IMR-90 (cell line): ENCODE results near the gene IP6K3. TPM values are rescaled to one million over a fixed set of nuclear protein-coding genes. Genes with fewer than 3 reads are reported as not detected.

ENCODE experiments used
- ATAC-seq: fragments of 200-7000 bp; cut with Tn5 transposase; 2 replicates; pipeline ENCODE4 v1.9.1; 2020; ENCODE audit warnings: low read depth, mild to moderate bottlenecking, moderate library complexity
- BruUV-seq: library from RNA; stranded (reverse); fragments of 400-500 nt; replicated peaks from 2 replicates; lab custom pipeline; 2021; lab: Mats Ljungman, UMichigan
- CTCF ChIA-PET: fragments of 300-600 bp; formaldehyde crosslinking; extraction: SDS; loops from one replicate; lab custom pipeline; 2021; ENCODE audit warnings: antibody characterized with exemption; lab: Yijun Ruan, JAX
- POLR2A ChIA-PET: fragments of 300-600 bp; sonication (Branson Sonifier 250); formaldehyde crosslinking; loops from one replicate; lab custom pipeline; 2022; ENCODE audit warnings: antibody characterized with exemption; ENCODE audit not compliant: unreplicated experiment; lab: Charles Lee
- DNase-seq: peaks from one replicate; pipeline ENCODE4 v3.0.0; 2013
- H2AFZ ChIP-seq: replicated peaks from 2 replicates; pipeline ENCODE3; 2013; ENCODE audit warnings: low read length, mild to moderate bottlenecking; ENCODE audit not compliant: poor library complexity
- H2AK5ac ChIP-seq: 2 replicates; pipeline ENCODE4 v1.6.1; 2013; ENCODE audit warnings: low read depth, low read length, inconsistent platforms
- H2AK9ac ChIP-seq: replicated peaks from 2 replicates; pipeline ENCODE3; 2013; ENCODE audit warnings: mild to moderate bottlenecking, low read depth, low read length, moderate library complexity; ENCODE audit not compliant: poor library complexity
- H2BK120ac ChIP-seq: 2 replicates; pipeline ENCODE4 v1.6.1; 2013; ENCODE audit warnings: low read depth, low read length, inconsistent platforms
- H2BK15ac ChIP-seq: 3 replicates; pipeline ENCODE4 v1.6.1; 2013; ENCODE audit warnings: low read depth, low read length, inconsistent platforms
- H2BK20ac ChIP-seq: 2 replicates; pipeline ENCODE4 v1.6.1; 2013; ENCODE audit warnings: low read depth, mild to moderate bottlenecking, inconsistent platforms, low read length, moderate library complexity
- H2BK5ac ChIP-seq: 2 replicates; pipeline ENCODE4 v1.6.1; 2013; ENCODE audit warnings: mild to moderate bottlenecking, low read depth, low read length, inconsistent platforms; ENCODE audit not compliant: poor library complexity, severe bottlenecking
- H3K14ac ChIP-seq: replicated peaks from 2 replicates; pipeline ENCODE4 v1.6.1; 2013; ENCODE audit warnings: low read depth, low read length, inconsistent platforms
- H3K18ac ChIP-seq: 2 replicates; pipeline ENCODE4 v1.6.1; 2013; ENCODE audit warnings: low read depth, low read length, control low read depth
- H3K23ac ChIP-seq: 2 replicates; pipeline ENCODE4 v1.6.1; 2013; ENCODE audit warnings: low read depth, low read length, inconsistent platforms
- H3K27ac ChIP-seq: 2 replicates; pipeline ENCODE4 v1.5.1; 2013; ENCODE audit warnings: mild to moderate bottlenecking, control low read depth, low read length; ENCODE audit not compliant: insufficient read depth
- H3K27me3 ChIP-seq: 2 replicates; pipeline ENCODE4 v1.6.1; 2013; ENCODE audit warnings: low read length; ENCODE audit not compliant: control insufficient read depth, insufficient read depth
- H3K36me3 ChIP-seq: 2 replicates; pipeline ENCODE4 v1.6.1; 2013; ENCODE audit warnings: low read length, mixed read lengths; ENCODE audit not compliant: control insufficient read depth, insufficient read depth
- H3K4ac ChIP-seq: 2 replicates; pipeline ENCODE4 v1.6.1; 2013; ENCODE audit warnings: low read depth, low read length, inconsistent platforms
- H3K4me1 ChIP-seq: 2 replicates; pipeline ENCODE4 v1.6.1; 2013; ENCODE audit warnings: low read length, mixed read lengths; ENCODE audit not compliant: control insufficient read depth, insufficient read depth
- H3K4me2 ChIP-seq: 2 replicates; pipeline ENCODE4 v1.6.1; 2013; ENCODE audit warnings: low read depth, mild to moderate bottlenecking, control low read depth, low read length, moderate library complexity
- H3K4me3 ChIP-seq: 2 replicates; pipeline ENCODE4 v1.5.1; 2013; ENCODE audit warnings: low read depth, mild to moderate bottlenecking, control low read depth, low read length, moderate library complexity; ENCODE audit not compliant: insufficient read depth
- H3K56ac ChIP-seq: 2 replicates; pipeline ENCODE4 v1.6.1; 2013; ENCODE audit warnings: low read length, inconsistent platforms; ENCODE audit not compliant: insufficient read depth; ENCODE audit errors: extremely low read depth
- H3K79me1 ChIP-seq, 2 experiments: 2 replicates each; pipeline ENCODE4 v1.6.1; 2013; ENCODE audit warnings: low read length in 2 of 2, inconsistent platforms in 1 of 2, low read depth in 1 of 2
- H3K9ac ChIP-seq: 2 replicates; pipeline ENCODE4 v1.6.1; 2013; ENCODE audit warnings: low read depth, low read length, control low read depth
- H3K9me1 ChIP-seq: 2 replicates; pipeline ENCODE4 v1.6.1; 2013; ENCODE audit warnings: low read length, inconsistent platforms; ENCODE audit not compliant: insufficient read depth
- H3K9me3 ChIP-seq: 2 replicates; pipeline ENCODE4 v1.6.1; 2013; ENCODE audit warnings: low read length; ENCODE audit not compliant: control insufficient read depth, insufficient read depth
- H4K20me1 ChIP-seq: 2 replicates; pipeline ENCODE4 v1.6.1; 2013; ENCODE audit warnings: low read length, inconsistent platforms; ENCODE audit not compliant: insufficient read depth
- H4K5ac ChIP-seq: 2 replicates; pipeline ENCODE4 v1.6.1; 2013; ENCODE audit warnings: mild to moderate bottlenecking, low read depth, low read length, control low read depth
- H4K8ac ChIP-seq, 2 experiments: 2 replicates each; pipeline ENCODE4 v1.6.1; 2013; ENCODE audit warnings: low read depth in 2 of 2, low read length in 2 of 2, control low read depth in 1 of 2, inconsistent platforms in 1 of 2
- H4K91ac ChIP-seq: 2 replicates; pipeline ENCODE4 v1.6.1; 2013; ENCODE audit warnings: low read depth, low read length, inconsistent platforms; ENCODE audit not compliant: insufficient read depth
- CEBPB ChIP-seq: IDR thresholded peaks from 2 replicates; pipeline ENCODE4 v1.6.1; 2012; ENCODE audit warnings: low read depth, low read length, improper control_type of control experiment
- CHD1 ChIP-seq: IDR thresholded peaks from 2 replicates; pipeline ENCODE4 v1.6.1; 2012; ENCODE audit warnings: low read depth, low read length, improper control_type of control experiment
- MAFK ChIP-seq: IDR thresholded peaks from 2 replicates; pipeline ENCODE4 v1.6.1; 2012; ENCODE audit warnings: low read depth, low read length, improper control_type of control experiment
- MAZ ChIP-seq: IDR thresholded peaks from 2 replicates; pipeline ENCODE4 v1.6.1; 2012; ENCODE audit warnings: low read depth, mild to moderate bottlenecking, low read length, improper control_type of control experiment, moderate library complexity, borderline replicate concordance
- POLR2A ChIP-seq: IDR thresholded peaks from 2 replicates; pipeline ENCODE4 v1.6.1; 2012; ENCODE audit warnings: mild to moderate bottlenecking, low read depth, low read length
- RCOR1 ChIP-seq: IDR thresholded peaks from 2 replicates; pipeline ENCODE4 v1.6.1; 2012; ENCODE audit warnings: mild to moderate bottlenecking, low read length, improper control_type of control experiment; ENCODE audit not compliant: insufficient replicate concordance
- SMC3 ChIP-seq: fragments of 150-350 bp; IDR thresholded peaks from 2 replicates; pipeline ENCODE4 v1.6.1; 2016; ENCODE audit warnings: low read depth, mild to moderate bottlenecking, antibody characterized with exemption, low read length, moderate library complexity
- USF2 ChIP-seq: fragments of 150-350 bp; IDR thresholded peaks from 2 replicates; pipeline ENCODE4 v1.6.1; 2017; ENCODE audit warnings: mild to moderate bottlenecking, antibody characterized with exemption, low read length, low read depth
- WGBS, 2 experiments: methylation state at CpG; one replicate each; pipeline versions ENCODE4 v1.1.5 to v1.1.7; 2013; ENCODE audit warnings: missing lambda C conversion rate in 2 of 2; ENCODE audit not compliant: insufficient read length in 1 of 2; ENCODE audit errors: extremely low coverage in 2 of 2; 5-methylcytosine and 5-hydroxymethylcytosine counted together
- dilution Hi-C: fragments of 300-500 bp; cut with HindIII; formaldehyde crosslinking; loops from one replicate; pipeline ENCODE4 v1.14.3; 2018; ENCODE audit warnings: low sequenced_read_pairs; ENCODE audit not compliant: unreplicated experiment
- in situ Hi-C: fragments of 300-500 bp; cut with MboI; formaldehyde crosslinking; loops from 3 replicates; pipeline ENCODE4 v1.14.3; 2019; ENCODE audit warnings: low sequenced_read_pairs, inconsistent platforms, mixed read lengths
- intact Hi-C: fragments of 100-400 bp; cut with micrococcal nuclease; formaldehyde crosslinking; loops from 2 replicates; pipeline ENCODE4 v1.10.0; 2022
- polyA plus RNA-seq, 3 experiments: library from polyadenylated mRNA; depleted of rRNA; stranded (reverse); fragments of >200 nt; gene quantifications; 2 replicates each; pipeline ENCODE4 v1.2.3, GENCODE V29; 2012; ENCODE audit warnings: low replicate concordance in 1 of 3
- total RNA-seq: library from RNA; depleted of rRNA; stranded (reverse); fragments of >200 nt; gene quantifications from 2 replicates; pipeline ENCODE4 v1.2.3, GENCODE V29; 2012

The IP6K3 gene
- total and polyA plus RNA-seq, 2 of the 4 experiments (the other 2 are of a cell fraction): 0.18 to 0.51 TPM

GRCh38 chr6:33772902-33773472 lies 26.3 kb upstream of the IP6K3 start:
- no peaks in the 10 kb centered on the region for H3K9me3 ChIP-seq
- peaks cover 27% of the 10 kb centered on the region for H3K9me1 ChIP-seq
- no peak overlapping the region for H3K56ac ChIP-seq
- H3K14ac ChIP-seq: peak overlapping the region; percentile 36; the same call in 1 of the 2 replicates
- peak overlapping the region; percentile 50 for H3K23ac ChIP-seq
- TF ChIP-seq RCOR1: no peak
- no peak for TF ChIP-seq MAFK
- no peak for TF ChIP-seq POLR2A
- TF ChIP-seq CEBPB: no peak
- TF ChIP-seq MAZ: no peak
- no peak for TF ChIP-seq SMC3
- TF ChIP-seq CHD1: no peak
- no peak for TF ChIP-seq USF2
- H3K79me1 ChIP-seq: peaks cover 0 to 35% of the 10 kb centered on the region in 2 experiments; a peak in 3 of 4 replicates
- H2BK20ac ChIP-seq: peak overlapping the region; percentile 19; the same call in 1 of the 2 replicates
- H2BK5ac ChIP-seq: peak overlapping the region; percentile 70
- intact Hi-C loops: loop anchor here (2.0 kb wide), 1 partner anchor 16 kb away; the partner anchor contains the start of gene LEMD2
- peaks cover 46% of the 10 kb centered on the region for H3K4me1 ChIP-seq
- in situ Hi-C loops: loop anchor here (5.0 kb wide), 1 partner anchor 259 kb away; no protein-coding TSS in a partner anchor
- peak overlapping the region in 1 of 2 experiments; percentile 93; a peak in 2 of 4 replicates for H4K8ac ChIP-seq
- H3K27me3 ChIP-seq: no peaks in the 10 kb centered on the region
- no peak overlapping the region for H3K9ac ChIP-seq
- H3K4ac ChIP-seq: peak overlapping the region; percentile 39; the same call in 1 of the 2 replicates
- no peak overlapping the region for H4K5ac ChIP-seq
- peaks cover 51% of the 10 kb centered on the region for H3K36me3 ChIP-seq
- no TSS peak for BruUV-seq
- ChIA-PET CTCF (interaction anchor here (0.6 to 1.2 kb wide), 2 partner anchors 65 to 157 kb away, joined by 4 to 5 read pairs; no protein-coding TSS in a partner anchor), POLR2A (no interaction called here)
- H2BK120ac ChIP-seq: no peak overlapping the region; the same call in 1 of the 2 replicates
- peak overlapping the region; percentile 7; the same call in 1 of the 2 replicates for H3K27ac ChIP-seq
- H4K20me1 ChIP-seq: 0 out of 2 replicates have a peak, but pooled peaks cover 4% of the 10 kb centered on the region
- H2AFZ ChIP-seq: no peak overlapping the region
- dilution Hi-C loops: no loop called here
- ATAC-seq (no peak), DNase-seq (no peak)
- no peak overlapping the region for H2BK15ac ChIP-seq
- H3K4me2 ChIP-seq: no peak overlapping the region
- peak overlapping the region; percentile 95 for H2AK9ac ChIP-seq
- no peak overlapping the region for H3K18ac ChIP-seq
- peak overlapping the region; percentile 26; the same call in 1 of the 2 replicates for H4K91ac ChIP-seq
- no peak overlapping the region for H3K4me3 ChIP-seq
- 83% methylated on average over 2 of the region's 6 CpGs; no CpG with 5 or more reads in 1 of the 2 experiments for WGBS, 2 experiments
- H2AK5ac ChIP-seq: peak overlapping the region; percentile 69
